Mesenchymal stem cell (in vitro differentiated cells and primary cell): ENCODE measurements around the gene FLOT2.

Experiments
- DNase-seq: peaks from one replicate; pipeline ENCODE4 v3.0.0-alpha.2; 2013
- H2AFZ ChIP-seq: one replicate; pipeline ENCODE4 v1.6.1; 2013; ENCODE audit warnings: low read depth, mild to moderate bottlenecking, control low read depth, inconsistent platforms, low read length, moderate library complexity
- H2AK5ac ChIP-seq: 2 replicates; pipeline ENCODE4 v1.6.1; 2013; ENCODE audit warnings: low read length, moderate library complexity, mild to moderate bottlenecking, inconsistent platforms; ENCODE audit not compliant: severe bottlenecking
- H2BK120ac ChIP-seq: one replicate; pipeline ENCODE4 v1.6.1; 2013; ENCODE audit warnings: low read depth, mild to moderate bottlenecking, inconsistent platforms, low read length, moderate library complexity
- H2BK12ac ChIP-seq, 2 experiments: one replicate each; pipeline ENCODE4 v1.6.1; 2013; ENCODE audit warnings: inconsistent platforms in 2 of 2, low read length in 2 of 2, mild to moderate bottlenecking in 2 of 2, moderate library complexity in 2 of 2, control low read depth in 1 of 2
- H2BK15ac ChIP-seq: one replicate; pipeline ENCODE4 v1.6.1; 2013; ENCODE audit warnings: mild to moderate bottlenecking, low read depth, inconsistent platforms; ENCODE audit not compliant: poor library complexity, severe bottlenecking
- H2BK5ac ChIP-seq: 2 replicates; pipeline ENCODE4 v1.6.1; 2013; ENCODE audit warnings: low read depth, mild to moderate bottlenecking, low read length, control low read depth, inconsistent platforms; ENCODE audit not compliant: poor library complexity, severe bottlenecking
- H3K14ac ChIP-seq, 2 experiments: one replicate each; pipeline ENCODE4 v1.6.1; 2013; ENCODE audit warnings: inconsistent platforms in 2 of 2, low read length in 2 of 2, control low read depth in 1 of 2, mild to moderate bottlenecking in 1 of 2, moderate library complexity in 1 of 2
- H3K18ac ChIP-seq, 2 experiments: one replicate each; pipeline ENCODE4 v1.6.1; 2013; ENCODE audit warnings: inconsistent platforms in 2 of 2, low read length in 2 of 2, control low read depth in 1 of 2, low read depth in 1 of 2, mild to moderate bottlenecking in 1 of 2
- H3K23ac ChIP-seq, 2 experiments: one replicate each; pipeline ENCODE4 v1.6.1; 2013; ENCODE audit warnings: inconsistent platforms in 2 of 2, low read length in 2 of 2, mild to moderate bottlenecking in 2 of 2, moderate library complexity in 2 of 2, control low read depth in 1 of 2
- H3K27ac ChIP-seq: 2 replicates; pipeline ENCODE4 v1.5.1; 2013; ENCODE audit warnings: mild to moderate bottlenecking, moderate library complexity, low read length, control low read depth, inconsistent platforms; ENCODE audit not compliant: poor library complexity, severe bottlenecking
- H3K27me3 ChIP-seq, 2 experiments: 2 replicates each; pipeline versions ENCODE4 v1.6.1 to v1.7.0; 2013; ENCODE audit warnings: low read length in 2 of 2, mild to moderate bottlenecking in 2 of 2, moderate library complexity in 2 of 2, control low read depth in 1 of 2, inconsistent platforms in 1 of 2; ENCODE audit not compliant: control insufficient read depth in 1 of 2, insufficient read depth in 1 of 2
- H3K36me3 ChIP-seq, 2 experiments: 2 replicates each; pipeline versions ENCODE4 v1.6.1 to v1.7.0; 2013; ENCODE audit warnings: low read length in 2 of 2, control low read depth in 1 of 2, inconsistent platforms in 1 of 2, low read depth in 1 of 2, mild to moderate bottlenecking in 1 of 2; ENCODE audit not compliant: insufficient read depth in 2 of 2, control insufficient read depth in 1 of 2
- H3K4ac ChIP-seq, 2 experiments: one replicate each; pipeline ENCODE4 v1.6.1; 2013; ENCODE audit warnings: inconsistent platforms in 2 of 2, low read length in 2 of 2, mild to moderate bottlenecking in 2 of 2, moderate library complexity in 2 of 2, control low read depth in 1 of 2, low read depth in 1 of 2
- H3K4me1 ChIP-seq: 2 replicates; pipeline ENCODE4 v1.6.1; 2013; ENCODE audit warnings: low read depth, low read length, control low read depth; ENCODE audit not compliant: control insufficient read depth, insufficient read depth
- H3K4me2 ChIP-seq: 2 replicates; pipeline ENCODE4 v1.6.1; 2013; ENCODE audit warnings: low read length, mild to moderate bottlenecking, inconsistent platforms; ENCODE audit not compliant: poor library complexity, severe bottlenecking
- H3K4me3 ChIP-seq, 2 experiments: 2 replicates each; pipeline versions ENCODE4 v1.5.1 to v1.7.0; 2013; ENCODE audit warnings: low read length in 2 of 2, mild to moderate bottlenecking in 2 of 2, control low read depth in 1 of 2, low read depth in 1 of 2; ENCODE audit not compliant: insufficient read depth in 1 of 2
- H3K79me1 ChIP-seq: replicated peaks from 2 replicates; pipeline ENCODE4 v1.6.1; 2013; ENCODE audit warnings: mild to moderate bottlenecking, control low read depth, low read length, inconsistent platforms; ENCODE audit not compliant: poor library complexity, severe bottlenecking
- H3K9ac ChIP-seq: 2 replicates; pipeline ENCODE4 v1.7.0; 2013; ENCODE audit warnings: mild to moderate bottlenecking, low read length, moderate library complexity
- H3K9me3 ChIP-seq: 2 replicates; pipeline ENCODE4 v1.7.0; 2013; ENCODE audit warnings: mild to moderate bottlenecking, low read length; ENCODE audit not compliant: control insufficient read depth
- H4K8ac ChIP-seq: one replicate; pipeline ENCODE4 v1.6.1; 2013; ENCODE audit warnings: inconsistent platforms, mild to moderate bottlenecking, low read length, moderate library complexity
- H4K91ac ChIP-seq: one replicate; pipeline ENCODE4 v1.6.1; 2013; ENCODE audit warnings: mild to moderate bottlenecking, low read length, inconsistent platforms
- WGBS: methylation state at CpG from one replicate; pipeline ENCODE4 v1.1.7; 2013; ENCODE audit warnings: mixed read lengths; 5-methylcytosine and 5-hydroxymethylcytosine counted together

Gene FLOT2

GRCh38 chr17:28862561-28862960 is 35.0 kb downstream of the FLOT2 start:
- Histone ChIP-seq H3K4me2 (no peak overlapping the region), H2BK15ac (no peak overlapping the region), H3K27ac (no peak overlapping the region), H2BK12ac (no peak overlapping the region), H2AFZ (no peak overlapping the region), H4K8ac (no peak overlapping the region), H3K79me1 (peaks cover 3% of the 10 kb centered on the region), H2BK5ac (no peak overlapping the region), H3K27me3 (no peaks in the 10 kb centered on the region), H3K18ac (no peak overlapping the region), H3K4ac (no peak overlapping the region), H3K4me1 (peaks cover 2% of the 10 kb centered on the region), H3K23ac (no peak overlapping the region), H2BK120ac (no peak overlapping the region), H3K9ac (no peak overlapping the region), H3K14ac (no peak overlapping the region), H2AK5ac (no peak overlapping the region), H3K4me3 (no peak overlapping the region), H3K9me3 (no peaks in the 10 kb centered on the region), H3K36me3 (peaks cover 31 to 40% of the 10 kb centered on the region in 2 experiments), H4K91ac (no peak overlapping the region)
- 100% methylated on average over 2 of the region's 3 CpGs for WGBS
- DNase-seq: no peak

- H4K8ac ChIP-seq: no peak overlapping the region
- H3K9ac ChIP-seq: no peak overlapping the region
- peaks cover 3% of the 10 kb centered on the region for H3K79me1 ChIP-seq
- no peak overlapping the region for H3K4me2 ChIP-seq
- H3K4me3 ChIP-seq: no peak overlapping the region
- H3K27me3 ChIP-seq: no peaks in the 10 kb centered on the region
- no peak for DNase-seq
- H2BK12ac ChIP-seq: no peak overlapping the region
- no peak overlapping the region for H4K91ac ChIP-seq
- H3K23ac ChIP-seq: no peak overlapping the region
- no peak overlapping the region for H3K14ac ChIP-seq
- H3K27ac ChIP-seq: no peak overlapping the region
- H2AK5ac ChIP-seq: no peak overlapping the region
- peaks cover 2% of the 10 kb centered on the region for H3K4me1 ChIP-seq
- H3K36me3 ChIP-seq: peaks cover 31 to 40% of the 10 kb centered on the region in 2 experiments
- no peak overlapping the region for H3K18ac ChIP-seq
- no peak overlapping the region for H2BK5ac ChIP-seq
- no peaks in the 10 kb centered on the region for H3K9me3 ChIP-seq
- 73% methylated on average over 8 of the region's 8 CpGs for WGBS
- no peak overlapping the region for H3K4ac ChIP-seq
- H2AFZ ChIP-seq: no peak overlapping the region
- H2BK120ac ChIP-seq: no peak overlapping the region
- H2BK15ac ChIP-seq: no peak overlapping the region
These were observed 35.9 kb downstream of the FLOT2 start for GRCh38 chr17:28861393-28862203.

- Histone ChIP-seq H3K4me1 (peaks cover 2% of the 10 kb centered on the region), H2AFZ (no peak overlapping the region), H3K4me2 (no peak overlapping the region), H3K14ac (no peak overlapping the region), H4K91ac (no peak overlapping the region), H3K4me3 (no peak overlapping the region), H3K79me1 (peaks cover 9% of the 10 kb centered on the region), H3K27ac (no peak overlapping the region), H2AK5ac (no peak overlapping the region), H2BK12ac (no peak overlapping the region), H3K27me3 (no peaks in the 10 kb centered on the region), H2BK15ac (no peak overlapping the region), H2BK5ac (no peak overlapping the region), H3K4ac (no peak overlapping the region), H4K8ac (no peak overlapping the region), H2BK120ac (no peak overlapping the region), H3K36me3 (peaks cover 35 to 44% of the 10 kb centered on the region in 2 experiments), H3K9ac (no peak overlapping the region), H3K9me3 (no peaks in the 10 kb centered on the region), H3K18ac (no peak overlapping the region), H3K23ac (no peak overlapping the region)
- 98% methylated on average over 4 of the region's 4 CpGs for WGBS
- no peak for DNase-seq
These were observed 37.1 kb downstream of the FLOT2 start for GRCh38 chr17:28860363-28860808.

DNA sequence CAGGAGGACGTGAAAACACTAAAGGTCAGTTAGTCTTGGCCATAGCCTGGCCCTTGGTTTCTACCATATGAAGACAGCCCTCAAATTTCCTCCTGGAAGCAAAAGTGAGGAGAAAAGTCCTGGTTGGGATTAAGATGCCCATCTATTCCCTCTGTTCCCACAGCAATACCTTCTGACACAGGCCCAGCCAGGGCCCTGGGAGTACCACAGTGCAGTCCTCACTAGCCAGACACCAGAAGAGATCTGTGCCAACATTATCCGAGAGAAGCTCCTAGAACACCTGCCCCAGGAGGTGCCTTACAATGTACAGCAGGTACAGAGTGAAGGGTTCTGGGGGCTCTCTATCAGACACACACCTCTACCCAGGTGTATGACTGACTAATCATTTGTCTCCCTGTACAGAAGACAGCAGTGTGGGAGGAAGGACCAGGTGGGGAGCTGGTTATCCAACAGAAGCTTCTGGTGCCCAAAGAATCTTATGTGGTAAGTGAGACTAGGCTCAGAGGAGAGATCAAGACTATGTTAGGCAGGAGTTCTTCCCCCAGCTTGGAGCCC is 38.7 kb downstream of the FLOT2 start:
- Histone ChIP-seq H4K8ac (no peak overlapping the region), H3K4me3 (no peak overlapping the region), H2AK5ac (no peak overlapping the region), H2BK15ac (no peak overlapping the region), H2AFZ (no peak overlapping the region), H3K18ac (no peak overlapping the region), H3K4me1 (peaks cover 4% of the 10 kb centered on the region), H3K23ac (no peak overlapping the region), H3K9me3 (no peaks in the 10 kb centered on the region), H3K27me3 (no peaks in the 10 kb centered on the region), H3K79me1 (peaks cover 11% of the 10 kb centered on the region), H2BK12ac (no peak overlapping the region), H3K27ac (no peak overlapping the region), H3K4ac (no peak overlapping the region), H3K14ac (no peak overlapping the region), H3K36me3 (peaks cover 35 to 43% of the 10 kb centered on the region in 2 experiments), H4K91ac (no peak overlapping the region), H3K4me2 (no peak overlapping the region), H3K9ac (no peak overlapping the region), H2BK5ac (no peak overlapping the region), H2BK120ac (no peak overlapping the region)
- DNase-seq: no peak
- 50% methylated on average over 2 of the region's 2 CpGs for WGBS
